ENCODE results near the gene SIL1.

Gene SIL1

GRCh38 chr5:138903130-138903775 lies 294.9 kb downstream of the SIL1 start:
- DNase-seq = no peak

GRCh38 chr5:138901716-138902115 lies 296.5 kb downstream of the SIL1 start:
- DNase-seq = no peak

- DNase-seq = no peak
Measured at GRCh38 chr5:138900281-138900965, 297.7 kb downstream of the SIL1 start.

GRCh38 chr5:138898742-138899141 lies 299.4 kb downstream of the SIL1 start:
- no peak for DNase-seq

- no peak for DNase-seq
Measured at GRCh38 chr5:138898299-138898698, 299.9 kb downstream of the SIL1 start.
